Fibroblast of the aortic adventitia (primary cell): ENCODE results near the gene GPR87. TPM values are rescaled to one million over a fixed set of nuclear protein-coding genes. Genes with fewer than 3 reads are reported as not detected.
A peak's percentile ranks its signal among the peaks of the same experiment; 100 is the strongest.

Experiments
- DNase-seq: peaks from one replicate; pipeline ENCODE4 v3.0.0-alpha.2; 2010; ENCODE audit warnings: low read depth
- H3K4me3 ChIP-seq: 2 replicates; pipeline ENCODE4 v1.5.1; 2011; ENCODE audit warnings: low read depth, mild to moderate bottlenecking, control low read depth, low read length, moderate library complexity
- total RNA-seq: library from RNA; depleted of rRNA; stranded (reverse); fragments of >200 nt; gene quantifications from 2 replicates; pipeline ENCODE4 v1.2.3, GENCODE V29; 2012; ENCODE audit warnings: low replicate concordance
- TF ChIP-seq, protein P1 (sequence below): IDR thresholded peaks from 2 replicates; pipeline ENCODE4 v1.5.1; 2011; ENCODE audit warnings: mild to moderate bottlenecking, low read length, control low read depth, inconsistent platforms; ENCODE audit not compliant: insufficient read depth

GPR87 gene
- total RNA-seq, 1 donor, result 0.18 TPM

DNA sequence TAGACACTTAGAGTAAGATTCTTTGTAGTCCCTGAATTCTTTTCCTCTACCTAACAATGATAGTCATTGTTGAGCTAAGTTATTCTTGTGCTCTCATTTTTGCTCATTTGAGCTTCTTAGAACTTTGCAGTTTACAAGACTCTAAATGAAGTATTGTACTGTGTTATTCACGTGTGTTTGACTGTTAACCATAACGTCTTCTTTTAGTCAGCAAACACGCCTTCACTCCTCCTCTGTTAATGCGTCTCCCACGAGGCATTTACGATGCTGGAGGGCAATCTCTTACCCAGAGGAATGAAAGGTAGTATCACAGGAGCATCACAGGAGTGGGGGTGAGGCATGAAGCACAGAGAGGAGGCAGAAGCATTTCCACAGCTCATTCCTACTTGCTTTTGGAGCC lies 23.5 kb downstream of the GPR87 start:
- TF ChIP-seq, protein P1, sequence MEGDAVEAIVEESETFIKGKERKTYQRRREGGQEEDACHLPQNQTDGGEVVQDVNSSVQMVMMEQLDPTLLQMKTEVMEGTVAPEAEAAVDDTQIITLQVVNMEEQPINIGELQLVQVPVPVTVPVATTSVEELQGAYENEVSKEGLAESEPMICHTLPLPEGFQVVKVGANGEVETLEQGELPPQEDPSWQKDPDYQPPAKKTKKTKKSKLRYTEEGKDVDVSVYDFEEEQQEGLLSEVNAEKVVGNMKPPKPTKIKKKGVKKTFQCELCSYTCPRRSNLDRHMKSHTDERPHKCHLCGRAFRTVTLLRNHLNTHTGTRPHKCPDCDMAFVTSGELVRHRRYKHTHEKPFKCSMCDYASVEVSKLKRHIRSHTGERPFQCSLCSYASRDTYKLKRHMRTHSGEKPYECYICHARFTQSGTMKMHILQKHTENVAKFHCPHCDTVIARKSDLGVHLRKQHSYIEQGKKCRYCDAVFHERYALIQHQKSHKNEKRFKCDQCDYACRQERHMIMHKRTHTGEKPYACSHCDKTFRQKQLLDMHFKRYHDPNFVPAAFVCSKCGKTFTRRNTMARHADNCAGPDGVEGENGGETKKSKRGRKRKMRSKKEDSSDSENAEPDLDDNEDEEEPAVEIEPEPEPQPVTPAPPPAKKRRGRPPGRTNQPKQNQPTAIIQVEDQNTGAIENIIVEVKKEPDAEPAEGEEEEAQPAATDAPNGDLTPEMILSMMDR, result no peak

DNA sequence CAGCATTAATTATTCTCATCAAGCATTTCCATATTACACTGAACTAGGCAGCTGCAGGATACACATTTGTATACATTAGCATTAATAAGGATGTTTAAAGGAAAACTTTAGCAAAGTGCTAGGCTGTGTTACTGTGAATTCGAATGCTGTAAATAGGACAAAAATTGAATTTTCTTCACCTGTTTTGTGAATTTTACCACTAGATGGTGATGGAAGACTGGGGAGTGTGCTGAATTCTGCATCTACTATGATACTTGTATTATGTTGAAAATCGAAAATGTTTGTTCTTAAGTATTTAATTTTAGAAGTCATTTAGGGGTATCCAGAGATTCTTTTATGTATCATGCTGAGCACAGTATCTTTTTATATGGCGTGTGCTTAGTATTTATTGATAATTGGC lies 25.9 kb downstream of the GPR87 start:
- peak; percentile 79 for DNase-seq
- TF ChIP-seq, protein P1, result peak; percentile 65
- H3K4me3 ChIP-seq, result no peak overlapping the region

More for the DNA sequence above, 23.5 kb downstream of the GPR87 start:
- no peak for DNase-seq
- no peak overlapping the region for H3K4me3 ChIP-seq

DNA sequence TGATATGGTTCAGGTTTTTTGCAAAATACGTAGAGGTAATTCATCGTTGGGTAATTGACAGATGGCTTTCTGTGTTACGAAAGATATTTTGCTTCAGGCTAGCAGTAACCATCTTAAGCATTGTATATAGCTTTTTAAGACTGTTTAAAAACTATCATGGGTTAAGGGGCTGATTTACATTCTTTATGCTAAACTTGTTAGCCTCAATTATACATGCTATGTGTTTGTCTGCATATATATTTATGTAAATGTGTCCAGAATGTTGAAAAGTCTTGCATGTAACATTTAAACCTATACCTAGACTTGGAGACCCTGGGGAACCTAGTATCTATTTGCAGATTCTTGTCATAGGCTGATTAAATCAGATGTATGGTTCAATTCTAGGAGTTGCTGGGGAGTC lies 27.2 kb downstream of the GPR87 start:
- TF ChIP-seq, protein P1, result no peak
- no peak overlapping the region for H3K4me3 ChIP-seq
- DNase-seq, result no peak

DNA sequence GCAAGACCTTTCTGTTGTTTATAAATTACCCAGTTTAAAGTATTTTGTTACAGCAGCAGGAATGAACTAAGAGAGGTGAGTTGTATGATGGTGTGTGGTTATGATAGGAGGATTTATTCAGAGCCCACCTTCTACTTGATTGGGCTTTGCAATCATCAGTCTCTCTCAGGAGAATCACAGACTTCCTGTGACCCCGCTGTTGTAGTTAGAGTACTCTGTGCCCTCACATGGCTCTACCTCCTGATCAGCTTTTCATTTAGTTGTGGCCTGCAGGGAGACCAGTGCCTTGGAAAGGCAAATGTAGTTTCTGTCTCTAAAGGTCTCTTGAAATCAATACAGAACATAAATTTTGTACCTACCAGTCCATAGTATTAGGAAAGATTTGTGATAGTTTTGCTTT lies 30.7 kb downstream of the GPR87 start:
- no peak overlapping the region for H3K4me3 ChIP-seq
- DNase-seq, result no peak
- TF ChIP-seq, protein P1, result no peak

DNA sequence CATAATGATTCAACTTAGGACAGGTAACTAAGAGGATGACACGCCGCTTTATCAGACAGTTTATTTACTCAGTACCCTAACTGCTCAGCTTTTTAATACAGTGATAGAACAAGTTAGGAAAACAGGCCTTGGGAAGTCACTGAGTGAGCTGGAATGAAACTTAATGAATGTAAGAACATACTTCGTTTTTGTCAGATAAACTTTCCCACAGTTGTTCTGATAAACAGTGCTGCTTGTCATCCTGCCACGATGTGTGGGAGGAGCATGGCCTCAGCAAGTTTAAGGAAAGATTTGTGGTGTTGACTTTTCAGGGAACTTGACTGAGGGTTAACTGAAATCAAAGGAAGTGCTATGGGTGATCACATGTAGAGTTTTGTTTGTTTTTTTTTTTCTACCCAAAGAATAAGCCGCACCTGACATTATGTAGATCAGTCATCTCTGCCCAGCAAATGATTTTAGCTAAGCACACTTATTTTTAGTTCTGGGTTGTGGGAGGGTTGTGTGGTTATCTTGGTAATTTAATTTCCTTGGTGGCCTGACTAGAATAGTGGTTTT lies 32.6 kb downstream of the GPR87 start:
- no peak overlapping the region for H3K4me3 ChIP-seq
- TF ChIP-seq, protein P1, result no peak
- peak; percentile 73 for DNase-seq

DNA sequence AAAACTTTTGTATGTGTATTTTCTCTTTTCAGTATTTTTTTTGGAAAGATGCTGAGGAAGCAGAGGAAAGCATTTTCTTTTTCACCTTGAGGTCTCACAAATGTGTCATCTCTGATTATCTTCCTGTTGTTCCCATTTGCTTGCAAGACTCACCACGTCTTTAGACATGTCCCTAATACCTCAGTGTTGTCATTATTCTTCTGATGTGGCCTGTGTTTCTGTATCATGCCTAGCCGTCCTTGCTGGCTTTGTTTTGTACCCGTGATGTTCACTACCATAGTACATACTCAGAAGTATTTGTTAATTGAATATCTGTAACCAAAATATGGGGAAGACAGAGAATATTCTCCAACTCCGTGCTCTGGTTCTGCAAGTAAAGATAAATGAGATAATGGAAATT lies 33.2 kb downstream of the GPR87 start:
- no peak for DNase-seq
- TF ChIP-seq, protein P1, result no peak
- no peak overlapping the region for H3K4me3 ChIP-seq

DNA sequence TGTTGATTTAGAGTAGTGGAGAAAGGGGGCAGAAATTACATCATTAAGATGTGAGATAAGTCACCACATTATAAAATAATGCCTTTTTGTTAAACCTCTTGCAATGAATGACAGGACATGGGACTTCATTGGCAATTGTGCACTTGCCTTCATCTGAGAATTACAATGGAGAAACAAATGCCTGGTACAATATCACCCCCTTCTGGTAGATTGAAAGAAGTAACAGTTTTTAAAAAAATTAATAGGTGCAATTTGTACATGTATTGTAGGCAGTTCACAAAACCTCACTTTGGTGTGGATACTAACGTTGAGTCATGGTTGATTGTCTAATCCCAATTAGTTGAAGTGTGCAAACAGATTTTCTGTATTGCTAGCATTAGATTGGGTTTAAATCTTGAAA lies 33.7 kb downstream of the GPR87 start:
- H3K4me3 ChIP-seq, result no peak overlapping the region
- DNase-seq, result peak; percentile 84
- TF ChIP-seq, protein P1, result peak; percentile 58
